Left ventricle myocardium superior (tissue), 1 donor: Measurements from ENCODE around the gene STOML1. TPM values are rescaled to one million over a fixed set of nuclear protein-coding genes. Genes with fewer than 3 reads are reported as not detected.
"Not testable (repeated sequence)": the region's sequence is repeated elsewhere in the genome, so short reads cannot be mapped to it uniquely, and the experiment has no call there.

Experiments used
- ATAC-seq: fragments of 200-7000 bp; cut with Tn5 transposase; one replicate; pipeline ENCODE4 v1.9.1; 2020; ENCODE audit warnings: mild to moderate bottlenecking, moderate library complexity
- DNase-seq: peaks from one replicate; pipeline ENCODE4 v3.0.0-alpha.2; 2020
- intact Hi-C: fragments of 100-400 bp; cut with micrococcal nuclease; formaldehyde crosslinking; loops from one replicate; pipeline ENCODE4 v1.11.0; 2022
- total RNA-seq: library from RNA; stranded (reverse); fragmentation: NEBNext Ultra II Directional; extraction: Animal tissue kit (Norgen Biotek cat#: 25700); gene quantifications from one replicate; pipeline ENCODE4 v1.2.1, GENCODE V29; 2021
- donor health status: DM: no; HTN: yes; CAD: no; lungs with severe emphysema.

Gene STOML1
- total RNA-seq, 1 donor from 2014 or later = 26.9 TPM

DNA sequence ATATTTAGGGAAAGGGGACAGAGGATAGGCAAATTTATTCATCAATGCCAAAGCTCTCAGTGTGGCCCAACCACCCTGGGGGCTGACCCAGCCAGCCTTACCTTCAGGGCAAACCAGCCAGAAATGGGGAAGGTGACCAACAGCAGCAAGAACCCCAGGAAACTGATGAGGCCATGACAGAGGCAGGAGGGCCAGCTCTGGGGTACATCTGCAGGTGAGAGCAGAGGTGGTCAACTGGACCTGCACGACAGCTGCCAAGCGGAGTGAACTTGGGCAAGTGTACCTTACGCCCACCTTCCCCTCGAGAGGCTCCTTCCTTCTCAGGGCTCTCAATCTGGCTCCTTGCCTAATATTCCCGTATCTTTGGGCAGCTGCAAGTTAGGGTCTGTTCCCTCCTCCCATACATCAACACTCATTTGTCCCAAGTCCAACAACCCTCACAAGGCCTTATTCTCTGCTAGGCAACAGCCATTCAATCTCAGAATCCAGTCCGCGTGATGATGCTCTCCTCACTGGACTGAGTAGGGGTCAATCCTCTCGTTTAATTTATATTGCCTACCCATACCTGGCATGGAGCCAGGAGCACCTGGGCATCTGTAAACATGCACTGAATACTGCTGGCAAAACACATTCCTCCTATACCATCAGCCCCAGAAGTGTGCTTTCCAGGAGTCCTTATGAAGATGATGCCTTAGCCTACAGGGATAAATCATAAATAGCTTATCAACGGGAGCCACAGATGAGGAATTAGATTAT, 1.7 kb downstream of the STOML1 start:
- ATAC-seq = no peak
- DNase-seq = no peak
- intact Hi-C loops = no loop called here

DNA sequence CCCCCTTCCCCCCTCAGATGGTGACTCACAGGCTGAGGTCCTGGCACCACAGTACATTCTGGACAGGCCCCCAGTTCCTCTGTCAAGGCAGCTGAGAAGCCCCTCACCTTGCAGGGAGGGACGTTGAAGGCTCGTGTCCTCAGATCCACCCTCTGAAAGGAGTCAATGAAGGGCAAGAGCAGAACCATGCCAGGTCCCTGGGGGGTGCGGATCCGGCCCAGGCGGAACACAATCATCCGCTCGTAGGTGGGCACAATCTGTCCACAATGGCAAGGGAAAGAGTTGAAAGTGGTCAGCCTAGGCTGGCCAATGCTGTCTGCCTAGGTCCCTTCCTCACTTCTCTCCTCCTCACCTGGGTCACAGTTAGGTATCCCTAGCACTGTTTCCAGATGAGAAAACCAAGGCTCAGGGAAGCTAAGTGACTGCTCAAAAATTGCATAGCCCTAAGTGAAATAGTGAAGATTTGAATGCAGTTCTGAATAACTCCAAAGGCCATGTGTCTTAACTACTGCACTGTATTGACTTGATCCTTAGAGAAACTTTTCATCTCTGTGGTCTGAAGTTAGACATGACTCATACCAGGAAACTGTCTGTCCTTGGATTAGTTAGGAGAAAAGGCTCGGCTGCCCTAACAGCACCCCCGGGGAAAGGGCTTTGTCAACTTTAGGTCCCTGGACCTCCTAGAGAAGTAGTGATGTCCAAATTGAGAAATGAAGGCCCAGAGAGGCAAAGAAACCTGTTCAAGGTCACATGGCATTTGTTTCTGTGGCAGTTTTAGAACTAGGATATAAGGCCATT, 2.9 kb downstream of the STOML1 start:
- no peak for ATAC-seq
- no peak for DNase-seq
- intact Hi-C loops = no loop called here

DNA sequence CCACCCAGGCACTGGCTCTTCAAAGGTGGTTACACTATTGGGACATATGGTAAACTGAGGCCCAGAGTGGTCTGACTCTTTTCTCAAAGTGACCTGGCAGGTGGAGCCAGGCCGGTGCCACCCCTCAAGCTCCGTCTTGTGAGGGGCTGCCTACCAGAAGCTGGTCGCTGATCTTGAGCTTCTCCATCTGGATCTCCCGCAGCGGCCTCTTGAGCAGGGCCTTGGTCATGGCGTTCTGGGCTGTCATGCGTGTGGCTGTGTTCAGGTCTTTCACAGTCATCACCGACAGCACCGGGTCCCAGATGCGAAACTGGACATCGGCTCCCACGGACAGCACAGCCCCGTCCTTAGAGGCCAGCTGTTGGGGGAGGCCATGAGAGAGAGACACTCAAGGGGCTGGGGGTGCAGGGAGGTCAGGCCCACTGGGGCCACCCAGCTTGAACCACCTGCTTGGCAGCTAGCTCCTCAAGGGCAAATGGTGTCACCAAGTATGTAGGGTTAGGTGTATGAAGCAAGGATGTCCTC, 3.6 kb downstream of the STOML1 start:
- intact Hi-C loops = no loop called here
- no peak for ATAC-seq
- no peak for DNase-seq

DNA sequence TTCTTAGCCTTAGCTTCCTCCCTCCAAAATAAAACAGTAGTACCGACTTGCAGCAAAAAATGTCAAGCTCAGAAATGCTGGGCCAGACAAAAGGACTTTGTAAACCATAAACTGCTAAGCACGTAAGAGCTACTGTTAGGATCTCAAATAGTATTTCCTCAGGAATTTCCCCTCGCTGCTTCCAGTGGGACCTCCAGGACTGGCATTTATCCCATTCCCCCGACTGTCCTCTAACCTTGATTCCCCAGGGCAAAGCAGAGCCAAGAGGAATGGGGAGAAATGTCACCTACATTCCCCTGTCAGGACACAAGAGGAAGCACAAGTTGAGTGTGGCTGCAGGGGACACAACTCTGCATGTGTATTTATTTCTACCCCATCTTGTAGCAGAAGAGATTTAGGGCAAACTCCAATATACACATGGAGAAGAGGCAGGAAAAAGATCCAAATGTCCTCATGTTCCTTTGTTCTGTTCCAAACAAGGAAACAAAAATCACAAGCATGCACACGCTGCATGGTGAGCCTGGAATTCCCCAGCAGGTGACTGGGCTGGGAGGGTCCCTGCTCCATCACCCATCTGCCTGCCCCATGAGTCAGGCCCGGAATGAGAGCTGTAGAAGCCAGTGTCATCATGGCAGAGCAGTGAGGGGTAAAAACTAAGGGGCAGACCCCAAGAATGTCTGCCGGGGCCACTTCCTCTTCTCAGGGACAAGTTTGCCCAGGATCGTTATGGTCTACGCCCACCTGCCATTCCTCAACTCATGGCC, 4.2 kb downstream of the STOML1 start:
- intact Hi-C loops = no loop called here
- no peak for ATAC-seq
- no peak for DNase-seq

DNA sequence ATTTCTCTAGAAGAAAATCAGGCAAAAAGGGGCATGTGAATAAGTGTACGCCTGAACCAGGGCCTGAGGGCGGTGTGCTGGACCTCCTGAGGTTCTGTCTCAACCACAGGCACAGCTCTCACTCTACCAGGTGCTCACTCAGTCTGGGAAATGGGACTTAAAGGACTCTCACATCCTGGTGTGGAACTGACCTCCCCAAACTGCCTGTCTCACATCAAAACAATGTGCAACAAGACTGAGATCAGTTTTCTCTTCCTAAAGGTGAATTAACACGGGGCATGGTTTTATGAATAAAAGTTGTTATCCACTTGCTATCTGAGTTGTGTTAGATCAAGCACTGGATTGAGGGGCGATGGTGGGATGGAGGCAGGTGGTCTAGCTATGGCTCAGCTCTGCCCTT, 4.8 kb downstream of the STOML1 start:
- DNase-seq (no peak), ATAC-seq (no peak)
- intact Hi-C loops = no loop called here

DNA sequence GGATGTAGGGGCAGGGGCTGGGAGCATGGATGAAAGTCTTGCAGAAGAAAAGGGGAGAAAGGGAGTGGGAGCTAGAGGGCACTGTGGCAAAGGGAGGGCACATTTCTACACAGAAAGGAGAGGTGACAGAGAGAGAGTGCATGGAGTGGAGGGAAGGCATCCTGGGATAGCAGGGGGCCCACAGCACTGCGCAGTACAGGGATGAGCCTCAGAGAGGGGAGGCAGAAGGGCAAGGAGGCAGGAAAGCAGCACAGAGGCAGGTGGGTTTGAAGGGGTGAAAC, 5.4 kb downstream of the STOML1 start:
- ATAC-seq (no peak), DNase-seq (no peak)
- intact Hi-C loops = no loop called here

DNA sequence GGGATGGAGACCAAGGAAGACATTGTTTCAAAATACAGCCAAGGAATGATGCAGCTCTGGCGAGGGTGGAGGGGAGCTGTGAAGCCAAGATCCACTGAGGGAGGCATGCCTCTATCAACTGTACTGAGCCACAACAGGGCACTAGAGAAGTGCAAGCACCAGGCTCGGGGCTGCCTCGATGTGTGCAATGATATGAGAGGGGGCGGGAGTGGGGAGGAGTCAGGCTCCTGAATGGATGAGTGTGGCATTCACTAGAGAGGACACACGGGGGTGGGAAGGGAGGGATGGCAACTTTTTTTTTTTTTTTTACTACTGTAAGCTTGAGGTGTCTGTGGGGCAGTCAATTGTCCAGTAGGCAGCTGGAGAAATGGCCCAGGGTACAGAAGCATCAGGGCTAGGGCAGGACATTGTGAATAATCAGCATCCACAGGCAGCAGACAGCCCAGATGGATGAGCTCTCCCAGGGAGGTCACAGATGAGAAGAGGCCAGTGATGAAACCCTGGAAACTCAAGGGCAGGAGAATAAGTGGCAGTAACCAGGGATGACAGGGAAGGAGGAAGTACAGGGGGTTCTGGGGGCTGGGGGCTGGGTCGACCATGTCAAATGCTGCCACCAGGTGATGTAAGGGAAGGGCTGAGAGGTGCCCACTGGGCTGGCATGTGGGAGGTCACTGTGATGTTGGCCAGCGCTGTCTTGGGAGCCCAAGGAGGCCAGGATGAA, 5.9 kb downstream of the STOML1 start:
- no peak for DNase-seq
- ATAC-seq = no peak
- intact Hi-C loops = no loop called here

DNA sequence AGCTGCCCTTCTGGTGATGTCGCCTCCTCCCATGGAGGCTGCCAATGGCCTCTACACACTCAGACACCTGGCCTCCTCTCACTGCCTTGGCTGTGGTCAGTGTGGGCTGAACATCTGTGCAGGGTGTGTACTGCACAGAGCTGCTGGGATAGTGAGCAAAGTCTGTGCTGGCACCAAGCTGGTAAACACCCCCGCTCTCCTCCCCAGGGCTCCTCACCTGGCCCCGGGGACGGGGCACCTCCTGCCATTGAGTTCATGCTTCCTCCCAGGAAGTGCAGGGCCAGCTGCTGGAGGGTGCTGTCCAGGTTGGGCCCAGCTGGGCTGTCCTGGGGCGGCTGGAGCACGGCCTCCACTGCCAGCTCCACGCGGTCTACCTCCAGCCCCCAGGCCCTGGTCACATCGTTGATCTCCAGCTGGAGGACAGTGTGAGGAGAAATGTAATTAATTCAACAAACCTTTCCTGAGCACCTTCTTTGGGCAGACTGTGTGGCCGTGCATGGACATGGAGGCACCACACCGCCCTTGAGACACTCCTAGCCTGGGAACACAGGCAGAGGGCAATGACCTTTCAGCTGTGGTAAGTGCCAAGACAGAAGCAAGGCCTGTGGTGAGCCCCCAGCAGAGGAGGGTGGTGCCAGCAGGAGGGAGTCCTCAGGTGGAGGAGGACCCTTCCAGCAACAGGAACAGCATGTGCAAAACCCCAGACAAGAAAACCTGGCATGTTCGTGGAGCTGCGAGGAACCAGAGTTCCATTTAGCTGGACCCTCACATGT, 6.8 kb downstream of the STOML1 start:
- intact Hi-C loops = no loop called here
- ATAC-seq (no peak), DNase-seq (peak; percentile 31)

DNA sequence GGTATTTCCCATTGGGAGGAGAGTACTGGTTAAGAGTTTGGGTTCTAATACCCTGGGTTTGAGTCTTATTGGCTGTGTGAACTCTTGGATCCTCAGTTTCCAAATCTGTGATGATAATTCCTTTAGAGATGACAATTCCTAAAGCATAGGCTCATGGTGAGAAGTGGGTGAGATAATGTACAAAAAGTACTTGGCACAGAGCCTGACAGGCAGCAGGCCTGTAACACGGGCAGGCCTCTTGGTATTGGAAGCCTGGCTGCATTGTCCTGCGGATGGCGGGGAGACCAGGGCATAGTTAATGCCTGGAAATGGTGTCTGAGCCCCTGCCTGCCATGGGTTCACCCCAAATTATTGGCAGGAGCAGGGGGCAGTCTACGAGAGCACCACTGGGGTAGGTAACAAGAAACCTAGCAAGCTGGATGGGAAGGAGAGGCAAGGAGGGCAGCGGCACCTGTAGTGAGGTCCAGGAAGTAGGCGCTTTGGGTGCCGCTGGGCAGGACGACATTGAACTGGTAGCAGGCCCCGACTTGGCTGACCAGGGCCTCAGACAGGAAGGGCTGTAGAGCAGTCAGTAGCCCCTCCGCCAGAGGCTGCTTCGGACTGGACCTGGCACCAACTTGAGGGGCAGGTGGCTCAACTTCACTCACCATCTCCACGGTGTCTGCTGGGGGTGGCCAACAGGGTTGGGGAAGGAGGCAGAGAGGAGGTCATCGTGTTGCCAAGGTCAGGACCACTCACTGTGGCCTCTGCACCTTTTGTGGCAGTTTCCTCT, 7.7 kb downstream of the STOML1 start:
- intact Hi-C loops = no loop called here
- DNase-seq (peak; percentile 40), ATAC-seq (peak; percentile 30)

DNA sequence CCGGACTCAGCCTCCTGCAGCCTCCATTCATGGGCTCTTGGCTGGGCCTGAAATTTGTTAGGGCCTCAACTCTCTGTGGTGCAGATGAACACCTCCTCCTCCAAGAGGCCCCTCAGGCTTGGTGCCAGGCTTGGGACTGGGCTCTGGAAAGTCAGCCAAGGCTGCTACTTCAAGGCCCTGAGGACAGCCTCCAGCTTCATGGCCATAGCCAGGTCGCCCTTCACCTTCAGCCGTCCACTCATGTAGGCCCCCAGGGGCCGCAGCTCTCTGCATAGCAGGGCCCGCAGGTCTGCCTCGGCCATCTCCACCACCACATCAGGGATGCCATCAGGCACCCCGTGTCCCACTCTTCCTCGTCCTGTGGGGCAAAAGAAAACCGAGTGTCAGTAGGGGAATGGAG, 8.3 kb downstream of the STOML1 start:
- ATAC-seq = no peak
- DNase-seq = peak; percentile 43
- intact Hi-C loops = no loop called here

DNA sequence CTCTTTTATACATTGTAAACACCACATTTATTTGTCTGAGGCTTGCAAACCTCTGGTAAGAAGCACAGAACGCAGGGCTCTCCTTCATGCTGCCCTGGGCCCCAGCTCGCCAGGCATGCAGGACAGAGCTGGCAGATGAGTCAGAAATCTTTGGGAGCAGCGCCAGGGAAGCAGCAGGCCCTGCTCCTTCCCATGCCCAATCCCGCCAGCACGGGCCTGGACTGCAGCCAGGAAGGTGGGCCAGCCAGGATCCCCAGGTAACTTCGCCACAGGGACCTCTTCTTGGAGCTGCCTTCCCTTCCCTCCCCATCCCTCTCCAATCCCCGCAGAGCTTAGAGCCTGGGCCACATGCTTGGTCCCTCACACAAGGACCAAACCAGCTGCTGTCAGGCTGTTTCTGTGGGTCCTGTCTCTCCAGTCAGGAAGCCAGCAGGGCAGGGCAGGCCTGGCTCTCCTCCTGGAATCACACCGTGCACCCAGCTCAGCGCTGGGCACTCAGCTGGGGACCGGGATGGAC, 8.8 kb downstream of the STOML1 start:
- peak; percentile 76 for DNase-seq
- peak; percentile 67 for ATAC-seq
- intact Hi-C loops = no loop called here

DNA sequence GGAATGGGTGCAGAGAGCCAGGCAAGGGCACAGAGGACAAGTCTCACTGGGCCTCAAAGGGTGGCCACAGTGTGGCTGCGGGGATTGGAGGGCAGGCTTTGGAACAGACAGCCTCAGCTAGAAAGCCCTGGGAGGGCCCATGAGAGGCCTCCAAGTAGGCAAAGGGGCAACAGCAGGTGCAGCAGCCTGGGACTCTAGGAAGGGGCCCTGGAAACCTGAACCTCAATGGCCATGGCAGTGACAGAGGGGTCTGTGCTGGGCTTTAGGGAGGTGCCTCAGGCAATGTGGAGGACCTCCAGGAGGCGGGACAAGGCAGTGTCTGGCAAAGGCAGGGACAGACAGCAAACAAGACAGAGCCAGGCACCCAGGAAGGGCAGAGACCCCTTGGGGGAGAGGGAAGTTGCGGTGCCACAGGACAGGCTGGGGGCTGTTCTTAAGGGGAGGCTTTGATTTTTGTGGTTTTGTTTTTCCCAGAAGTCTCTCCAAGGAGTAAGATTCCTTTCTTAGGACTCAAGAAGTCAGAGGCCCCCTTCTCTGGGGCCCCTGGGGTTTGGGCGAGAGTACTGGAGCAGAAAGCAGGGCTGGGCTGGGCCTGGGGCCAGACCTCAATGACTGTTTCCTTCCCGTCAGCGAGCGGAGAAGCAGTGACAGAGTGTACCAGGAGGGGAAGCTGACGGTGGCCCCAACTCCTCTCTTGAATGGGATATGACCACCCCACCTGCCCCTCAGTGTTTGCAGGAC, 9.7 kb downstream of the STOML1 start:
- ATAC-seq (peak; percentile 89), DNase-seq (peak; percentile 93)
- intact Hi-C loops = no loop called here

DNA sequence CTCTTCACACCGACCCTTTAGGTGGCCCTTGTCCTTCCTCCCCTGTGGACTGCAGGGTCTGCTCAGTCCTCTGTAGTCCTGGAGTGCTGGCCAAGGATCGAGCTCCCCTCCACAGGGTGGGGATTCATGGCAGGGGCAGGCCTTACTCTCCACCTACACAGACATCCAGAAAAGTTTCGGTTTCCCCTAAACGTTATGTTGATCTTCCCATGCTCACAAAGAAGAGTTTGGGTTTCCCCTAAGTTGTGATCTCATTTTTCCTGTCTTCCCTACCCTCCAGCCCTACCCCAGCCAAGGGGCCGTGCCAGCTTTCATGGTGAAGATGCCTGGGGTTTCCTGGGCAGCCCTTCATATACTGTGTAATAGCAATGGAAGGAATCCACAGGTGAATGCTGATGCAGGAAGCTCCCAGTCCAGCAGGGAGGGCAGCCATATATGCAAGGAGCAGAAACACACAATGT, 10.3 kb downstream of the STOML1 start:
- no peak for ATAC-seq
- intact Hi-C loops = no loop called here
- DNase-seq = no peak

DNA sequence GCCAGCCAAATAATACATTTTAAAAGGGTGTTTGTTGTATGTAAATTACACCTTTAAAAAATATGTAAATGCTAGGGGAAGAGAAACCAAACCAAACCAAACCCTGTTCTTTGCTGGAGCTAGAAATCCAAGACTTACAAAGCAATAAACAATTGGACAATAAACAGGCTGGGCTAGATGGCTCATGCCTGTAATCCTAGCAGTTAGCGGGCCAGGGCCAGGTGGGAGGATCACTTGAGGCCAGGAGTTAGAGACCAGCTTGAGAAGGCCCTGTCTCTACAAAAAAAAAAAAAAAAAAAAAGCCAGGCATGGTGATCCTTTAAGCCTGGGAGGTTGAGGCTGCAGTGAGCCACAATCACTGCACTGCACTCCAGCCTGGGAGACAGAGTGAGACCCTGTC, 12.5 kb downstream of the STOML1 start:
- intact Hi-C loops = loop anchor here (10.0 kb wide), 1 partner anchor 45 kb away; no protein-coding TSS in a partner anchor
- no peak for DNase-seq
- ATAC-seq = no peak

DNA sequence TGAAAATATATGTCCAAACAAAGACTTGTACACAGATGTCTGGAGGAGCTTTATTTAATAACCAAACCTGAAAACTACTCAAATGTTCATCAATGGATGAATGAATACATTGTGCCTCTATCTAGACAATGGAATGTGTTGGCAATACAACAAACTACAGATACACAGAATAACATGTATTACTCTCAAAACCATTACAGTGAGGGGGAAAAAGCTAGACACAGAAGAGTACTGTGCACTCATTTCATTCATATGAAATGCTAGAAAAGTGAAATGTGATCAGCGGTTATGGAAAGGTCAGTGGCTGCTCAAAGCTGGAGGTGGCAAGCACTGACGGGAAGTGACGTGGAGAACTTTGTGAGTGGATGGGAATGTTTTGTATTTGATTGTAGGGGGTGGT, 13.2 kb downstream of the STOML1 start:
- intact Hi-C loops = loop anchor here (10.0 kb wide), 1 partner anchor 46 kb away; no protein-coding TSS in a partner anchor
- no peak for ATAC-seq
- no peak for DNase-seq

DNA sequence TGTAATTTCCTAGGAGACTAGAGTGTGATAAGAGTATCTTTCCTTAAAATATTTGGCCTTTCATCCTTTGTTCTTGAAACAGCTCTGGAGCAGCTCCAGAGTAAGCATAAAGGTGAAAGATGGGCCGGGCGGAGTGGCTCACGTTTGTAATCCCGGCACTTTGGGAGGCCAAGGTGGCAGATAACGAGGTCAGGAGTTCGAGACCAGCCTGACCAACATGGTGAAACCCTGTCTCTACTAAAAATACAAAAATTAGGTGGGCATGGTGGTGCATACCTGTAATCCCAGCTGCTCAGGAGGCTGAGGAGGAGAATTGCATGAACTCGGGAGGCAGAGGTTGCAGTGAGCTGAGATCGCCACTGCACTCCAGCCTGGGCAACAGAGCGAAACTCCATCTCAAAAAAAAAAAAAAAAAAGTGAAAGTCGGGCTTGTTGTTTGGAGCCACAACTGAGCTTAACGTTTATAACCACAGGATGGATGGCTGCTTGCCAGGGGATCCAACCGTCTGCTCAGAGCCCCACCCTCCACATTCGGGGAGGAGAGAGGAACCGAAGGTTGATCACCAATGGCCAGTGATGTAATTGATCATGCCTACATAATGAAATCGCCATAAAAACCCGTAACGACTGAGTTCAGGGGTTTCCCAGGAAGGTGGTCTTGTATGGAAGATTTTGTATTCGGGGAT, 16.5 kb downstream of the STOML1 start:
- not testable (repeated sequence) for DNase-seq, ATAC-seq
- intact Hi-C loops = loop anchor here (10.0 kb wide), 1 partner anchor 49 kb away; no protein-coding TSS in a partner anchor
